Vein endothelial cell (primary cell): Measurements from ENCODE around the gene KASH5. TPM values are rescaled to one million over a fixed set of nuclear protein-coding genes. Genes with fewer than 3 reads are reported as not detected.

ENCODE experiments used
- total RNA-seq: library from RNA; depleted of rRNA; stranded (reverse); fragments of >200 nt; gene quantifications from 2 replicates; pipeline ENCODE4 v1.2.3, GENCODE V29; 2012

The KASH5 gene
- total RNA-seq: not detected in 2 replicates

GRCh38 chr19:49387936-49388372, at the start of gene KASH5:
KASH5 (plus strand) TSS chr19:49388249; CDS start chr19:49390884, 2,635 bp downstream.

GRCh38 chr19:49362048-49362928, 25.8 kb upstream of the KASH5 start, which contains the start of gene TEAD2:
TEAD2 (minus strand) TSS chr19:49362416; CDS start chr19:49360075, 2,341 bp downstream.

GRCh38 chr19:49363268-49364082, 24.6 kb upstream of the KASH5 start, which contains the start of gene DKKL1:
DKKL1 (plus strand) TSS chr19:49363877; CDS start chr19:49363999, 122 bp downstream.

GRCh38 chr19:49423071-49423984, 35.3 kb downstream of the KASH5 start, which contains the start of gene PTH2:
PTH2 (minus strand) TSS chr19:49423441; CDS start chr19:49423339, 102 bp downstream.

GRCh38 chr19:49425178-49425577, 37.1 kb downstream of the KASH5 start, which contains the start of gene GFY:
GFY (plus strand) TSS chr19:49425388; CDS start chr19:49426431, 1,043 bp downstream.

GRCh38 chr19:49441210-49441959, 53.3 kb downstream of the KASH5 start, which contains the start of gene SLC17A7:
SLC17A7 (minus strand) TSS chr19:49441527; CDS start chr19:49441379, 148 bp downstream.

GRCh38 chr19:49451430-49452181, 63.6 kb downstream of the KASH5 start, which contains the start of gene PIH1D1:
PIH1D1 (minus strand) TSS chr19:49451814; CDS start chr19:49451574, 240 bp downstream.

GRCh38 chr19:49453013-49453756, 65.1 kb downstream of the KASH5 start, which contains the start of gene ALDH16A1:
ALDH16A1 (plus strand) TSS chr19:49453225; CDS start chr19:49453332, 107 bp downstream.

Other genes with a start within 250 kb of the KASH5 start
- gene HRC, start 232.9 kb upstream of the KASH5 start, total RNA-seq: not detected in 2 replicates
- 19.7 and 33.6 TPM in 2 replicates for gene TRPM4, start 230.5 kb upstream of the KASH5 start, total RNA-seq
- 0.96 and 0.98 TPM in 2 replicates for gene SLC6A16, start 63.1 kb upstream of the KASH5 start, total RNA-seq
- gene CD37, start 52.8 kb upstream of the KASH5 start, total RNA-seq: not detected in 2 replicates
- 69.8 and 95.7 TPM in 2 replicates for gene TEAD2, start 25.8 kb upstream of the KASH5 start, total RNA-seq
- 0.98 TPM in 1 of 2 replicates, not detected in the other for gene DKKL1, start 24.4 kb upstream of the KASH5 start, total RNA-seq
- not detected in 2 replicates for gene PTH2, start 35.2 kb downstream of the KASH5 start, total RNA-seq
- not detected in 2 replicates for gene GFY, start 37.1 kb downstream of the KASH5 start, total RNA-seq
- not detected in 2 replicates for gene SLC17A7, start 53.3 kb downstream of the KASH5 start, total RNA-seq
- gene PIH1D1, start 63.6 kb downstream of the KASH5 start, total RNA-seq: 98.8 and 111 TPM in 2 replicates
- 34.9 and 38.8 TPM in 2 replicates for gene ALDH16A1, start 65.0 kb downstream of the KASH5 start, total RNA-seq
- 1.7 and 3.3 TPM in 2 replicates for gene FLT3LG, start 86.0 kb downstream of the KASH5 start, total RNA-seq
- 2,277 and 3,319 TPM in 2 replicates for gene RPL13A, start 99.4 kb downstream of the KASH5 start, total RNA-seq
- gene RPS11, start 108.2 kb downstream of the KASH5 start, total RNA-seq: 3,071 and 4,093 TPM in 2 replicates
- gene FCGRT, start 124.4 kb downstream of the KASH5 start, total RNA-seq: 88.0 and 140 TPM in 2 replicates
- gene RCN3, start 139.8 kb downstream of the KASH5 start, total RNA-seq: 20.3 and 62.4 TPM in 2 replicates
- gene NOSIP, start 192.3 kb downstream of the KASH5 start, total RNA-seq: 171 and 222 TPM in 2 replicates
- gene PRRG2, start 193.1 kb downstream of the KASH5 start, total RNA-seq: 6.5 and 8.5 TPM in 2 replicates
- 5.3 and 5.9 TPM in 2 replicates for gene PRR12, start 202.9 kb downstream of the KASH5 start, total RNA-seq